HepG2 (cell line): ENCODE data around the gene ZBP1. TPM values are rescaled to one million over a fixed set of nuclear protein-coding genes. Genes with fewer than 3 reads are reported as not detected.

Experiments used
- ARID5B ChIP-seq: IDR thresholded peaks from 2 replicates; pipeline ENCODE4 v1.4.0; 2020; ENCODE audit warnings: mild to moderate bottlenecking, missing genetic modification reagents
- ASH2L ChIP-seq: fragments of 300-600, 200-600 bp; sonication (generic); IDR thresholded peaks from 2 replicates; pipeline ENCODE4 v1.7.0; 2017; ENCODE audit warnings: low read depth, mild to moderate bottlenecking, moderate library complexity, mixed read lengths, low read length; ENCODE audit not compliant: insufficient read length
- CC2D1A ChIP-seq: sonication (generic); formaldehyde crosslinking; IDR thresholded peaks from 2 replicates; pipeline ENCODE4 v1.8.1; 2023; ENCODE audit warnings: mild to moderate bottlenecking, missing genetic modification reagents
- GABPB1 ChIP-seq: IDR thresholded peaks from 2 replicates; pipeline ENCODE4 v1.6.1; 2016; ENCODE audit warnings: mild to moderate bottlenecking, missing genetic modification reagents, moderate library complexity, missing compliant biosample characterization
- HOXA5 ChIP-seq: sonication (generic); formaldehyde crosslinking; IDR thresholded peaks from 2 replicates; pipeline ENCODE4 v1.4.0; 2020; ENCODE audit warnings: missing genetic modification reagents
- MTF2 ChIP-seq: sonication (generic); formaldehyde crosslinking; IDR thresholded peaks from 2 replicates; pipeline ENCODE4 v1.5.0; 2020; ENCODE audit warnings: missing genetic modification reagents, borderline replicate concordance
- RXRA ChIP-seq: sonication (generic); formaldehyde crosslinking; IDR thresholded peaks from 2 replicates; pipeline ENCODE4 v1.5.1; 2020; ENCODE audit warnings: missing genetic modification reagents
- SMAD9 ChIP-seq: sonication (generic); formaldehyde crosslinking; IDR thresholded peaks from 2 replicates; pipeline ENCODE4 v1.5.1; 2020; ENCODE audit warnings: mild to moderate bottlenecking, missing genetic modification reagents
- SMARCC2 ChIP-seq: fragments of 450-650 bp; IDR thresholded peaks from 2 replicates; pipeline ENCODE4 v1.6.1; 2017; ENCODE audit warnings: antibody characterized with exemption, mild to moderate bottlenecking
- ZBTB3 ChIP-seq: sonication (generic); formaldehyde crosslinking; IDR thresholded peaks from 2 replicates; pipeline ENCODE4 v1.4.0; 2020; ENCODE audit warnings: low read depth, mild to moderate bottlenecking, moderate library complexity, missing genetic modification reagents, borderline replicate concordance
- ZNF574 ChIP-seq: sonication (generic); formaldehyde crosslinking; IDR thresholded peaks from 2 replicates; pipeline ENCODE4 v1.4.0; 2020; ENCODE audit warnings: missing genetic modification reagents
- polyA plus RNA-seq, 8 experiments: library from polyadenylated mRNA; depleted of rRNA in 3 of 8; stranded (reverse) in 7 of 8; unstranded in 1 of 8; fragments of >200 nt; fragmentation: Illumina TruSeq in 4 of 8; extraction: Trizol in 4 of 8; gene quantifications; 2 replicates each; pipeline versions ENCODE4 v1.2.1 to v1.2.3, GENCODE V29; 2011 to 2016; ENCODE audit warnings: low read depth in 4 of 8, missing spikeins in 1 of 8, mixed read lengths in 1 of 8; ENCODE audit not compliant: insufficient read depth in 1 of 8
- total RNA-seq, 5 experiments: library from RNA; depleted of rRNA; stranded (reverse); fragments of >200 nt; fragmentation: Illumina TruSeq; extraction: Trizol; gene quantifications; 2 replicates each; pipeline ENCODE4 v1.2.3, GENCODE V29; 2016; ENCODE audit warnings: low read depth in 1 of 5
- TF ChIP-seq, protein P1 (sequence below): sonication (generic); formaldehyde crosslinking; IDR thresholded peaks from 2 replicates; pipeline ENCODE4 v1.4.0; 2020; ENCODE audit warnings: mild to moderate bottlenecking, low read depth, missing genetic modification reagents
- TF ChIP-seq, protein P2 (sequence below): sonication (generic); formaldehyde crosslinking; IDR thresholded peaks from 2 replicates; pipeline ENCODE4 v1.4.0; 2020; ENCODE audit warnings: missing genetic modification reagents
- TF ChIP-seq, protein P3 (sequence below): sonication (generic); formaldehyde crosslinking; IDR thresholded peaks from 2 replicates; pipeline ENCODE4 v1.4.0; 2020; ENCODE audit warnings: low read depth, mild to moderate bottlenecking, missing genetic modification reagents
- TF ChIP-seq, protein P4 (sequence below): IDR thresholded peaks from 2 replicates; pipeline ENCODE4 v1.6.1; 2012; ENCODE audit warnings: inconsistent platforms

The ZBP1 gene
- total and polyA plus RNA-seq, 2 of the 13 experiments (the other 11 are each of a cell fraction or from before 2014, with no cell fraction given): not detected

DNA sequence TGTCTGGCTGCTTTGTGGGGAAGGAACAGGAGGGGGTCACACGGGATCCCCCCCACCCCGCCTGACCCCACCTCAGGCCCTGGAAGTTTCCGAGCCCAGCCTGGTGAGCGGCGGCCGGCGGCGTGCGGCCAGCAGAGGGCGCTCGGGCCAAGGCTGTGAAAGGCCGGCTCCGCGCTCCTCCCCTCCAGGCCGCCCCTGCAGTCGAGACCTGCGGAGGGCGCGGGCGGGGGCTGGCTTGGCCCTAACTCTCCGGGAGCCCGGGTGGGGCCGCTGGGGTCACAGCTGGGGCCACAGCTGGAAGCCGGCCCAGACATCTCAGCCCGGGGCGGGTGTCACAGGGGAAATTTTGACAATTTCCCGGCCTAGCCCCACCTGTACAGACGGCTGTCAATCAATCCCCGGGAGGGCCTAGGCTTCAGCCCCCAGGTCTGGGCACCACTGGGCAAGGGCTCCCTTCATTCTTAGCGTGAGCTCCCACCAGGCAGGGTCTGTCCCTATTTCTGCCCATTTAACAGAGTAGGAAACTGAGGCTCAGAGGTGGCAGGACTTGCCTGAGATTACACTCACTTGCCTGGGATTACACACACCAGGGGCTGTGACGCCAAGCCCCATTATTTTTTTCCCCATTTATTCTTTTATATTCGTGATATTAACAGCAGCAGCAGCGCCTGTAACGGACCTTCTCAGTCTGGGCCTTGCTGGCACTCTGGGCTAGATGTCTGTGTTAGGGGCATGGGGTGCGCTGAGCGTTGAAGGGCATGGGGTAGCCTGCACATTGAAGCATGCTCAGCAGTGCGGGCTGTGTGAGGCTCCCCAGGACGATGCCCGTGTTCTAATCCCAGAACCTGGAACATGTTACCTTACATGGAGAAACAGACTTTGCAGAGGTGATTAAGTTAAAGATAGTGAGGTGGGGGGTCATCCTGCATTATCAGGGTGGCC lies 23.0 kb downstream of the ZBP1 start (continued):
- peak; percentile 46; the same call in 1 of the 2 replicates for TF ChIP-seq ZNF574 (CRISPR knock-in tag)
- TF ChIP-seq CC2D1A (CRISPR knock-in tag): no peak
- TF ChIP-seq, protein P1, sequence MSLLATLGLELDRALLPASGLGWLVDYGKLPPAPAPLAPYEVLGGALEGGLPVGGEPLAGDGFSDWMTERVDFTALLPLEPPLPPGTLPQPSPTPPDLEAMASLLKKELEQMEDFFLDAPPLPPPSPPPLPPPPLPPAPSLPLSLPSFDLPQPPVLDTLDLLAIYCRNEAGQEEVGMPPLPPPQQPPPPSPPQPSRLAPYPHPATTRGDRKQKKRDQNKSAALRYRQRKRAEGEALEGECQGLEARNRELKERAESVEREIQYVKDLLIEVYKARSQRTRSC (CRISPR knock-in tag): no peak
- TF ChIP-seq ARID5B (CRISPR knock-in tag): peak; percentile 28
- no peak for TF ChIP-seq SMARCC2
- peak; percentile 67; the same call in 1 of the 2 replicates for TF ChIP-seq GABPB1
- peak; percentile 80; the same call in 1 of the 2 replicates for TF ChIP-seq HOXA5 (CRISPR knock-in tag)
- TF ChIP-seq, protein P2, sequence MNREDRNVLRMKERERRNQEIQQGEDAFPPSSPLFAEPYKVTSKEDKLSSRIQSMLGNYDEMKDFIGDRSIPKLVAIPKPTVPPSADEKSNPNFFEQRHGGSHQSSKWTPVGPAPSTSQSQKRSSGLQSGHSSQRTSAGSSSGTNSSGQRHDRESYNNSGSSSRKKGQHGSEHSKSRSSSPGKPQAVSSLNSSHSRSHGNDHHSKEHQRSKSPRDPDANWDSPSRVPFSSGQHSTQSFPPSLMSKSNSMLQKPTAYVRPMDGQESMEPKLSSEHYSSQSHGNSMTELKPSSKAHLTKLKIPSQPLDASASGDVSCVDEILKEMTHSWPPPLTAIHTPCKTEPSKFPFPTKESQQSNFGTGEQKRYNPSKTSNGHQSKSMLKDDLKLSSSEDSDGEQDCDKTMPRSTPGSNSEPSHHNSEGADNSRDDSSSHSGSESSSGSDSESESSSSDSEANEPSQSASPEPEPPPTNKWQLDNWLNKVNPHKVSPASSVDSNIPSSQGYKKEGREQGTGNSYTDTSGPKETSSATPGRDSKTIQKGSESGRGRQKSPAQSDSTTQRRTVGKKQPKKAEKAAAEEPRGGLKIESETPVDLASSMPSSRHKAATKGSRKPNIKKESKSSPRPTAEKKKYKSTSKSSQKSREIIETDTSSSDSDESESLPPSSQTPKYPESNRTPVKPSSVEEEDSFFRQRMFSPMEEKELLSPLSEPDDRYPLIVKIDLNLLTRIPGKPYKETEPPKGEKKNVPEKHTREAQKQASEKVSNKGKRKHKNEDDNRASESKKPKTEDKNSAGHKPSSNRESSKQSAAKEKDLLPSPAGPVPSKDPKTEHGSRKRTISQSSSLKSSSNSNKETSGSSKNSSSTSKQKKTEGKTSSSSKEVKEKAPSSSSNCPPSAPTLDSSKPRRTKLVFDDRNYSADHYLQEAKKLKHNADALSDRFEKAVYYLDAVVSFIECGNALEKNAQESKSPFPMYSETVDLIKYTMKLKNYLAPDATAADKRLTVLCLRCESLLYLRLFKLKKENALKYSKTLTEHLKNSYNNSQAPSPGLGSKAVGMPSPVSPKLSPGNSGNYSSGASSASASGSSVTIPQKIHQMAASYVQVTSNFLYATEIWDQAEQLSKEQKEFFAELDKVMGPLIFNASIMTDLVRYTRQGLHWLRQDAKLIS: no peak
- TF ChIP-seq ASH2L: no peak
- TF ChIP-seq, protein P3, sequence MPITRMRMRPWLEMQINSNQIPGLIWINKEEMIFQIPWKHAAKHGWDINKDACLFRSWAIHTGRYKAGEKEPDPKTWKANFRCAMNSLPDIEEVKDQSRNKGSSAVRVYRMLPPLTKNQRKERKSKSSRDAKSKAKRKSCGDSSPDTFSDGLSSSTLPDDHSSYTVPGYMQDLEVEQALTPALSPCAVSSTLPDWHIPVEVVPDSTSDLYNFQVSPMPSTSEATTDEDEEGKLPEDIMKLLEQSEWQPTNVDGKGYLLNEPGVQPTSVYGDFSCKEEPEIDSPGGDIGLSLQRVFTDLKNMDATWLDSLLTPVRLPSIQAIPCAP: no peak
- TF ChIP-seq, protein P4, sequence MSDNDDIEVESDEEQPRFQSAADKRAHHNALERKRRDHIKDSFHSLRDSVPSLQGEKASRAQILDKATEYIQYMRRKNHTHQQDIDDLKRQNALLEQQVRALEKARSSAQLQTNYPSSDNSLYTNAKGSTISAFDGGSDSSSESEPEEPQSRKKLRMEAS: peak; percentile 35; the same call in 1 of the 2 replicates
- no peak for TF ChIP-seq SMAD9 (CRISPR knock-in tag)
- TF ChIP-seq RXRA (CRISPR knock-in tag): 0 out of 2 replicates have a peak, but pooled peaks have one; percentile 18
- peak; percentile 88; the same call in 1 of the 2 replicates for TF ChIP-seq MTF2 (CRISPR knock-in tag)
- TF ChIP-seq ZBTB3: no peak
